ENCODE data around the gene CTXND2.

CTXND2 gene

GRCh38 chr1:150961756-150962155 is 74.8 kb downstream of the CTXND2 start:
- DNase-seq (ENCODE audit: low read depth in 2 of 2) = no peak
